ENCODE data around the gene BMP2.

The BMP2 gene

GRCh38 chr20:6740096-6740495 is 27.4 kb upstream of the BMP2 start:
- H3K4ac ChIP-seq (ENCODE audit: low read depth, low read length), result no peak overlapping the region
- no peak overlapping the region for H2AK5ac ChIP-seq (ENCODE audit: low read length)
- no peaks in the 10 kb centered on the region for H3K27me3 ChIP-seq (ENCODE audit: insufficient read depth, low read length, poor library complexity)
- WGBS (ENCODE audit: extremely low coverage, insufficient coverage, low lambda C conversion rate), result no CpG with 5 or more reads among the region's 3 CpGs
- no peak overlapping the region for H2BK5ac ChIP-seq (ENCODE audit: low read length)
- H3K4me1 ChIP-seq (ENCODE audit: control insufficient read depth, low read depth, low read length), result peaks cover 16% of the 10 kb centered on the region
- no peak overlapping the region for H3K27ac ChIP-seq (ENCODE audit: low read depth, low read length)
- no peak overlapping the region for H3K4me2 ChIP-seq (ENCODE audit: low read length)
- H2BK15ac ChIP-seq (replicated peaks; ENCODE audit: low read depth), result no peak overlapping the region
- H3K56ac ChIP-seq (ENCODE audit: low read length), result no peak overlapping the region
- no peak overlapping the region for H4K8ac ChIP-seq (ENCODE audit: low read depth, low read length)
- H3K79me1 ChIP-seq (ENCODE audit: low read length), result no peaks in the 10 kb centered on the region
- H3K23ac ChIP-seq (ENCODE audit: low read length), result no peak overlapping the region
- no peak overlapping the region for H2BK120ac ChIP-seq (ENCODE audit: low read depth, low read length)
- no peak overlapping the region for H4K5ac ChIP-seq (ENCODE audit: low read length)
- H3K4me3 ChIP-seq (ENCODE audit: low read length), result no peak overlapping the region
- no peaks in the 10 kb centered on the region for H3K79me2 ChIP-seq (ENCODE audit: control insufficient read depth, insufficient read depth, low read length)
- no peak overlapping the region for H3K18ac ChIP-seq (ENCODE audit: low read length)
- H3K9ac ChIP-seq (ENCODE audit: low read length), result no peak overlapping the region
- no peak for DNase-seq
- H3K36me3 ChIP-seq (ENCODE audit: control insufficient read depth, insufficient read depth, low read length), result no peaks in the 10 kb centered on the region

DNA sequence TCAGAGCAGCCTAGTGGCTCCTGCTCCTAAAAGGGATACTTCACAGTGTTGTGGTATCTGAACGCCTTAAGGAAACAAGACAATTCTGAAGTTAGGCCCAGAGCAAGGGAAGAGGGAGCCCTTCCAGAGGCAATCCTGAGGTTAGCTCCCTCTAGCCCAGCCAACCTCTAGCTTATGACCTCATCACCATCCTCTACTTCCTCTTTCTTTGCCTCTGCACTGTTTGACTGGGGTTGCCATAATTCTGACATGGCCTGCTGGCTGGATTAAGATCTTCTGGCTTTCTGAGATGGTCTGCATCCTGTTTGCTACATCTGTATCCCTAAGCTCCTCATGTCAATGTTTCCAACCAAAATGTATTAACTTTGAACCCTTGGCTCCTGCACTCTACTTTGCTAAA is 23.3 kb upstream of the BMP2 start:
- no peak overlapping the region for H4K5ac ChIP-seq (ENCODE audit: low read length)
- no peak overlapping the region for H2BK15ac ChIP-seq (replicated peaks; ENCODE audit: low read depth)
- H4K8ac ChIP-seq (ENCODE audit: low read depth, low read length), result no peak overlapping the region
- no peak overlapping the region for H2BK120ac ChIP-seq (ENCODE audit: low read depth, low read length)
- H3K79me1 ChIP-seq (ENCODE audit: low read length), result no peaks in the 10 kb centered on the region
- H3K4me3 ChIP-seq (ENCODE audit: low read length), result no peak overlapping the region
- no peak overlapping the region for H3K9ac ChIP-seq (ENCODE audit: low read length)
- no peak overlapping the region for H3K4me2 ChIP-seq (ENCODE audit: low read length)
- H3K4me1 ChIP-seq (ENCODE audit: control insufficient read depth, low read depth, low read length), result peaks cover 12% of the 10 kb centered on the region
- DNase-seq, result no peak
- H3K18ac ChIP-seq (ENCODE audit: low read length), result no peak overlapping the region
- H3K27ac ChIP-seq (ENCODE audit: low read depth, low read length), result no peak overlapping the region
- no peaks in the 10 kb centered on the region for H3K79me2 ChIP-seq (ENCODE audit: control insufficient read depth, insufficient read depth, low read length)
- H3K36me3 ChIP-seq (ENCODE audit: control insufficient read depth, insufficient read depth, low read length), result no peaks in the 10 kb centered on the region
- H3K56ac ChIP-seq (ENCODE audit: low read length), result no peak overlapping the region
- no peak overlapping the region for H2AK5ac ChIP-seq (ENCODE audit: low read length)
- no peak overlapping the region for H3K23ac ChIP-seq (ENCODE audit: low read length)
- WGBS (ENCODE audit: extremely low coverage, insufficient coverage, low lambda C conversion rate), result no CpG with 5 or more reads among the region's 1 CpG
- no peaks in the 10 kb centered on the region for H3K27me3 ChIP-seq (ENCODE audit: insufficient read depth, low read length, poor library complexity)
- H3K4ac ChIP-seq (ENCODE audit: low read depth, low read length), result no peak overlapping the region
- no peak overlapping the region for H2BK5ac ChIP-seq (ENCODE audit: low read length)

- Histone ChIP-seq H3K27me3 (ENCODE audit: insufficient read depth, low read length, poor library complexity) (no peaks in the 10 kb centered on the region), H2BK120ac (ENCODE audit: low read depth, low read length) (no peak overlapping the region), H4K8ac (ENCODE audit: low read depth, low read length) (no peak overlapping the region), H3K4ac (ENCODE audit: low read depth, low read length) (no peak overlapping the region), H2AK5ac (ENCODE audit: low read length) (no peak overlapping the region), H3K56ac (ENCODE audit: low read length) (no peak overlapping the region), H3K23ac (ENCODE audit: low read length) (no peak overlapping the region), H3K4me3 (ENCODE audit: low read length) (no peak overlapping the region), H3K79me2 (ENCODE audit: control insufficient read depth, insufficient read depth, low read length) (no peaks in the 10 kb centered on the region), H2BK15ac (replicated peaks; ENCODE audit: low read depth) (no peak overlapping the region), H3K4me1 (ENCODE audit: control insufficient read depth, low read depth, low read length) (peaks cover 9% of the 10 kb centered on the region), H3K36me3 (ENCODE audit: control insufficient read depth, insufficient read depth, low read length) (no peaks in the 10 kb centered on the region), H2BK5ac (ENCODE audit: low read length) (no peak overlapping the region), H3K9ac (ENCODE audit: low read length) (no peak overlapping the region), H3K79me1 (ENCODE audit: low read length) (no peaks in the 10 kb centered on the region), H3K4me2 (ENCODE audit: low read length) (no peak overlapping the region), H4K5ac (ENCODE audit: low read length) (no peak overlapping the region), H3K18ac (ENCODE audit: low read length) (no peak overlapping the region), H3K27ac (ENCODE audit: low read depth, low read length) (no peak overlapping the region)
- no CpG with 5 or more reads among the region's 4 CpGs for WGBS (ENCODE audit: extremely low coverage, insufficient coverage, low lambda C conversion rate)
- no peak for DNase-seq
Observed at GRCh38 chr20:6744805-6745204, 22.7 kb upstream of the BMP2 start.

DNA sequence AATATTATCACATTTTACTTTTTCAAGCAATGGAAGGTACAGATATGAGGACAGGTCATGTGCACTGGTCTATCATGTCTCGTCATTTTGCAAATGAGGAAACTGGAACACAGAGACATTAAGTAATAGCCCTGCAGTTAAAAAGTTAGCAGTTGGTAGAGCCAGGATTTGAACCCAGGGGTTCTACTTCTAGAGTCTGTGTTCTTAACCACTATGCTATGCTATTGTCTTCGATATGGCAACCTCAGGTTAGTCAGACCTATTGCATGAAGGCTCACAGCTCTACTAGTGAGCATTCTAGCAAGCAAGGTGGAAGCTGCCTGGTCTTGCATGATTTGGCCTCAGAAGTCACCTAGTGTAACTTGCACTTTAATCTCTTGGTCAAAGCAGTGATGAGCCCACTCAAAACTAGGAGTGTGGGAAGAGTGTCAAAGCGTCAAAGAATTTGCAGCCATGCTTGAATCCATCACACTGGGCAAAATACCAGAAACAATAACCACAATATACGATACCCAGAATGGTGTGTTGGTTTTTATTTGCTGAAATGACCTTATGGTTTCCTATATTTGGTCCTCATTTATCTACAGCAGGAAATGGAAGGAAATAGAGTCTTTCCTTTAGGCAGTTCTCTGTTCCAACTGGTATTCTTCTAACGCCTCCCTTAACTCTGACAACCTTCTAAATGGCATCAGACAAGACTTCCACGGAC is 20.4 kb upstream of the BMP2 start:
- no peak overlapping the region for H2BK120ac ChIP-seq (ENCODE audit: low read depth, low read length)
- no peak overlapping the region for H4K8ac ChIP-seq (ENCODE audit: low read depth, low read length)
- H3K79me2 ChIP-seq (ENCODE audit: control insufficient read depth, insufficient read depth, low read length), result no peaks in the 10 kb centered on the region
- no peaks in the 10 kb centered on the region for H3K4me1 ChIP-seq (ENCODE audit: control insufficient read depth, low read depth, low read length)
- H4K5ac ChIP-seq (ENCODE audit: low read length), result no peak overlapping the region
- H3K36me3 ChIP-seq (ENCODE audit: control insufficient read depth, insufficient read depth, low read length), result no peaks in the 10 kb centered on the region
- no peak overlapping the region for H3K56ac ChIP-seq (ENCODE audit: low read length)
- H3K27ac ChIP-seq (ENCODE audit: low read depth, low read length), result no peak overlapping the region
- DNase-seq, result peak; percentile 73
- no peak overlapping the region for H3K4me2 ChIP-seq (ENCODE audit: low read length)
- H3K4me3 ChIP-seq (ENCODE audit: low read length), result no peak overlapping the region
- no peak overlapping the region for H3K23ac ChIP-seq (ENCODE audit: low read length)
- WGBS (ENCODE audit: extremely low coverage, insufficient coverage, low lambda C conversion rate), result no CpG with 5 or more reads among the region's 6 CpGs
- H3K4ac ChIP-seq (ENCODE audit: low read depth, low read length), result no peak overlapping the region
- no peaks in the 10 kb centered on the region for H3K79me1 ChIP-seq (ENCODE audit: low read length)
- no peak overlapping the region for H2AK5ac ChIP-seq (ENCODE audit: low read length)
- no peak overlapping the region for H2BK15ac ChIP-seq (replicated peaks; ENCODE audit: low read depth)
- no peaks in the 10 kb centered on the region for H3K27me3 ChIP-seq (ENCODE audit: insufficient read depth, low read length, poor library complexity)
- H3K9ac ChIP-seq (ENCODE audit: low read length), result no peak overlapping the region
- H2BK5ac ChIP-seq (ENCODE audit: low read length), result no peak overlapping the region
- H3K18ac ChIP-seq (ENCODE audit: low read length), result no peak overlapping the region

- H4K5ac ChIP-seq (ENCODE audit: low read length), result no peak overlapping the region
- H2AK5ac ChIP-seq (ENCODE audit: low read length), result no peak overlapping the region
- no peak overlapping the region for H3K23ac ChIP-seq (ENCODE audit: low read length)
- H3K4me1 ChIP-seq (ENCODE audit: control insufficient read depth, low read depth, low read length), result no peaks in the 10 kb centered on the region
- H2BK5ac ChIP-seq (ENCODE audit: low read length), result no peak overlapping the region
- H4K8ac ChIP-seq (ENCODE audit: low read depth, low read length), result no peak overlapping the region
- H3K36me3 ChIP-seq (ENCODE audit: control insufficient read depth, insufficient read depth, low read length), result no peaks in the 10 kb centered on the region
- no peak overlapping the region for H3K9ac ChIP-seq (ENCODE audit: low read length)
- H3K79me2 ChIP-seq (ENCODE audit: control insufficient read depth, insufficient read depth, low read length), result no peaks in the 10 kb centered on the region
- H3K18ac ChIP-seq (ENCODE audit: low read length), result no peak overlapping the region
- no peak overlapping the region for H3K56ac ChIP-seq (ENCODE audit: low read length)
- no peak overlapping the region for H3K4me2 ChIP-seq (ENCODE audit: low read length)
- H2BK15ac ChIP-seq (replicated peaks; ENCODE audit: low read depth), result no peak overlapping the region
- H3K4me3 ChIP-seq (ENCODE audit: low read length), result no peak overlapping the region
- no peaks in the 10 kb centered on the region for H3K79me1 ChIP-seq (ENCODE audit: low read length)
- no peak overlapping the region for H2BK120ac ChIP-seq (ENCODE audit: low read depth, low read length)
- no peaks in the 10 kb centered on the region for H3K27me3 ChIP-seq (ENCODE audit: insufficient read depth, low read length, poor library complexity)
- no peak overlapping the region for H3K27ac ChIP-seq (ENCODE audit: low read depth, low read length)
- H3K4ac ChIP-seq (ENCODE audit: low read depth, low read length), result no peak overlapping the region
- DNase-seq, result no peak
Observed at GRCh38 chr20:6750438-6750837, 17.0 kb upstream of the BMP2 start.

All from mesendoderm (in vitro differentiated cells).